Progenitor cell of endocrine pancreas (in vitro differentiated cells): ENCODE measurements around the gene AADACL3. TPM values are rescaled to one million over a fixed set of nuclear protein-coding genes. Genes with fewer than 3 reads are reported as not detected.
"Not testable (repeated sequence)": the region's sequence is repeated elsewhere in the genome, so short reads cannot be mapped to it uniquely, and the experiment has no call there.

Experiments used
- DNase-seq: peaks from one replicate; pipeline ENCODE4 v3.0.0; 2021; ENCODE audit warnings: low spot score; ENCODE audit not compliant: unreplicated experiment
- H3K27ac Mint-ChIP-seq: 2 replicates; pipeline ENCODE4 v1.8.0; 2021; ENCODE audit warnings: mild to moderate bottlenecking, moderate library complexity, mixed read lengths
- H3K27me3 Mint-ChIP-seq: 2 replicates; pipeline ENCODE4 v1.8.0; 2021; ENCODE audit warnings: mixed read lengths
- H3K36me3 Mint-ChIP-seq: 2 replicates; pipeline ENCODE4 v1.8.0; 2022; ENCODE audit warnings: mixed read lengths; ENCODE audit not compliant: insufficient read depth
- H3K4me1 Mint-ChIP-seq: 2 replicates; pipeline ENCODE4 v1.8.0; 2021; ENCODE audit warnings: low read depth, mixed read lengths
- H3K4me3 Mint-ChIP-seq: 2 replicates; pipeline ENCODE4 v1.8.0; 2021; ENCODE audit warnings: low read depth, mild to moderate bottlenecking, moderate library complexity, mixed read lengths
- H3K9me3 Mint-ChIP-seq: 2 replicates; pipeline ENCODE4 v1.8.0; 2021; ENCODE audit warnings: low read depth, mixed read lengths
- total RNA-seq: library from RNA; stranded (reverse); gene quantifications from 2 replicates; pipeline ENCODE4 v1.2.1, GENCODE V29; 2021
- TF ChIP-seq, protein P1 (sequence below): fragments of 200-600 bp; sonication (generic); IDR thresholded peaks from one replicate; pipeline ENCODE4 v1.5.0; 2021; ENCODE audit warnings: antibody characterized with exemption, mild to moderate bottlenecking; ENCODE audit not compliant: unreplicated experiment

AADACL3 gene
- total RNA-seq, 1 donor from 2014 or later: not detected

DNA sequence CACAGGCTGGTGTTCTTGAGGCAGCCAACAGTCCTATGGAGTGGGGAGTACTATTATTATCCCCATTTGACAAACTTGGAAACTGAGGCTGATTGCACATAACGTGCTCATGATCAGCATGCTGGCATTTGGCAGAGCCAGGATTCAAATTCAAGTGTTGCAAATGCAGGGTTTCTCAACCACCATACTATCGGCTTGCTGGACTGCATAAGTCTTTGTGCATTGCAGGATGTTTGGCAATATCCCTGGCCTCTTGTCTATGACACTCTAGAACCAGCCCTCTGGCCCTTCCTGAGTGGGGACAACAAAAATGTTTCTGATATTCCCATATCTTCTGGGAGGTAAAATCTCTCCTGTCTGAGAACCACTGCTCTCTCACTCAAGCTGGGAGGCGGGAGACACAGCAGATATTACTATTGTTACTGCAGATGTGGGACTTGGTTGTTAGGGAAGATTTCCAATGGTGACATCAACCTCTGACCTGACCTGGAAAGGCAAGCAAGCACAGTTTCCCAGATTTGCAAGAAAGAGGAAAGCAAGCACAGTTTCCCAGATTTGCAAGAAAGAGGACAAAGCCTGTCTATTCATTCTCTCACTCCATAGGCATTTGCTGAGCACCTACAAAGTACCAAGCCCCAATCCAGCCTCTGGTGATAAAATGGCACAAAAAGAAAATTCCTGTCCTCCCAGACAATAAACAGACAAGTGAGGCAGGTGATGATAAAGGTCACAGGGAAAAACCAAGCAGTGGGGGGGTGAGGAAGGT lies 1.0 kb upstream of the AADACL3 start:
- Mint-ChIP-seq H3K4me1 (peaks cover 3% of the 10 kb centered on the region), H3K4me3 (no peak overlapping the region), H3K27ac (no peak overlapping the region), H3K27me3 (no peaks in the 10 kb centered on the region), H3K36me3 (no peaks in the 10 kb centered on the region), H3K9me3 (no peaks in the 10 kb centered on the region)
- no peak for DNase-seq
- TF ChIP-seq, protein P1, sequence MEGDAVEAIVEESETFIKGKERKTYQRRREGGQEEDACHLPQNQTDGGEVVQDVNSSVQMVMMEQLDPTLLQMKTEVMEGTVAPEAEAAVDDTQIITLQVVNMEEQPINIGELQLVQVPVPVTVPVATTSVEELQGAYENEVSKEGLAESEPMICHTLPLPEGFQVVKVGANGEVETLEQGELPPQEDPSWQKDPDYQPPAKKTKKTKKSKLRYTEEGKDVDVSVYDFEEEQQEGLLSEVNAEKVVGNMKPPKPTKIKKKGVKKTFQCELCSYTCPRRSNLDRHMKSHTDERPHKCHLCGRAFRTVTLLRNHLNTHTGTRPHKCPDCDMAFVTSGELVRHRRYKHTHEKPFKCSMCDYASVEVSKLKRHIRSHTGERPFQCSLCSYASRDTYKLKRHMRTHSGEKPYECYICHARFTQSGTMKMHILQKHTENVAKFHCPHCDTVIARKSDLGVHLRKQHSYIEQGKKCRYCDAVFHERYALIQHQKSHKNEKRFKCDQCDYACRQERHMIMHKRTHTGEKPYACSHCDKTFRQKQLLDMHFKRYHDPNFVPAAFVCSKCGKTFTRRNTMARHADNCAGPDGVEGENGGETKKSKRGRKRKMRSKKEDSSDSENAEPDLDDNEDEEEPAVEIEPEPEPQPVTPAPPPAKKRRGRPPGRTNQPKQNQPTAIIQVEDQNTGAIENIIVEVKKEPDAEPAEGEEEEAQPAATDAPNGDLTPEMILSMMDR: no peak

DNA sequence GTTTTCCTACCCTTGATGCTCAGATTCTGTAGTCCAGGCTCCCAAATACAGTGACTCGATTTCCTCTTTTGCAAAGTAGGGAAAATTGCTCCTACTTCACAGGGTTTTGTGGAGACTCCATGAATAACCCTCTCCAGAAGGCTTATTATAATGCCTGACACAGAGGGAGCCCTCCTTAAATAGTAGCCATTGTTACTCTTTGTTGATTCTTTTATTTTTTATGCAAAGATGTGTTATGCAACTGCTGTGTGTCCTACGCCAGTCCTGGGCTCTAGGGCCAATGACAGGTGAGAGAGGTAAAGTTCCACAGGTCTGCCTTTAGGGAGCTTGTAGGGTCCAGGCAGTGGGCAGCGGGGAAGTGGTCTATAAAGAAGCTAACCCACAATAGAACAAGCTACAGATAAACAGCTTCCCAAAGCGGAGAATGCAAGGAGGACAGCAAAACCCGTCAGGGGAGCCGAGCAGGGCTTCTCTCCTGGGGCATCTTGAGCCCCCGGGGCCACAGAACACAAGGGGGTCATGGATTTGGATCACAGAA lies 1.5 kb downstream of the AADACL3 start:
- H3K9me3 Mint-ChIP-seq: no peaks in the 10 kb centered on the region
- H3K4me3 Mint-ChIP-seq: no peak overlapping the region
- H3K4me1 Mint-ChIP-seq: peaks cover 3% of the 10 kb centered on the region
- no peaks in the 10 kb centered on the region for H3K27me3 Mint-ChIP-seq
- H3K27ac Mint-ChIP-seq: peak overlapping the region; percentile 33
- H3K36me3 Mint-ChIP-seq: no peaks in the 10 kb centered on the region
- DNase-seq: no peak
- TF ChIP-seq, protein P1: no peak

DNA sequence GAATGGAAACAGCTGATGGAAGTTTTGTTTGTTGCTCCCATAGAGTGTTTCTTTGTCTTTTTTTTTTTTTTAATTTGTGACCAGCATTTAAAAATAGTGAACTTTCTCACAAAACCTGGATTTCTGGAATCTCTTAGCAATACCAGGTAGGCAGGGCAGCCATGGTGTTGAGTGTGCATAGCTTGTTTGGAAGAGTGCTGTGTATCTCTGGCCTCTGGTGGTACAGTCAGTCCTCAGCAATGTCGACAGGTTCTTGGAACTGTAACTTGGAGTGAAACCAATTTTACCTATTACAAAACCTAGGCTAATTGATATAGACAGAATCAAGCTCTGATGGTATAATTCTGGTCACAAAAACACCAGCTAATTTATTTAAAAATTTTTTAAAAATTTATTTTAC lies 6.7 kb downstream of the AADACL3 start:
- Mint-ChIP-seq H3K27me3 (peaks cover 5% of the 10 kb centered on the region), H3K9me3 (no peaks in the 10 kb centered on the region), H3K27ac (no peak overlapping the region), H3K4me1 (no peaks in the 10 kb centered on the region), H3K36me3 (no peaks in the 10 kb centered on the region), H3K4me3 (no peak overlapping the region)
- TF ChIP-seq, protein P1: no peak
- no peak for DNase-seq

DNA sequence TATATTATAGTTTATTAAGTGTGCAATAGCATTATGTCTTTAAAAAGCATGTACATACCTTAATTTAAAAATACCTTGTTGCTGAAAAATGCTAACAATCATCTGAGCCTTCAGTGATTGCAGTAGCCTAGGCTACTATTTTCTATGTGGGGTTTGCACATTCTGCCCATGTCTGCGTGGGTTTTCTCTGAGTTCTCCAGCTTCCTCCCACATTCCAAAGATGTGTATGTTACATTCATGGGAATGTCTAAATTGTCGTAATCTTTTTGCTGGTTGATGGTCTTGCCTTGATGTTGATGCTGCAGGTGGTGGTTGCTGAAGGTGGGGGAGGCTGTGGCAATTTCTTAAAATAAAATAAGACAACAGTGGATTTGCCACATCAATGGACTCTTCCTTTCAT lies 12.5 kb downstream of the AADACL3 start:
- no peak for DNase-seq
- Mint-ChIP-seq H3K4me3 (no peak overlapping the region), H3K9me3 (peaks cover 13% of the 10 kb centered on the region), H3K36me3 (no peaks in the 10 kb centered on the region), H3K27me3 (peaks cover 14% of the 10 kb centered on the region), H3K4me1 (no peaks in the 10 kb centered on the region), H3K27ac (no peak overlapping the region)
- TF ChIP-seq, protein P1: no peak

DNA sequence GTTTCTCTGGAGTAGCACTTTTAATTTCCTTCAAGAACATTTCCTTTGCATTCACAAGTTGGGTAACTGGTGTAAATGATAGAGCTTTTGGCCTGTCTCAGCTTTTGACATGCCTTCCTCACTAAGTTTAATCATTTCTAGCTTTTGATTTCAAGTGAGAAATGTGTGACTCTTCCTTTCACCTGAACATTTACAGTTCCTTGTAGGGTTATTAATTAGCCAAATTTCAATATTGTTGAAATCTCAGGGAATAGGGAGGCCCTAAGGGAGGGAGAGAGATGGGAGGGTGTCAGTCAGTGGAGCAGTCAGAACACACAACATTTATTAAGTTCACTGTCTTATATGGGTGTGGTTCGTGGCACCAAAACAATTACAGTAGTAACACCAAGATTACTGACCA lies 14.2 kb downstream of the AADACL3 start:
- H3K36me3 Mint-ChIP-seq: no peaks in the 10 kb centered on the region
- H3K27me3 Mint-ChIP-seq: peaks cover 17% of the 10 kb centered on the region
- no peak for DNase-seq
- peaks cover 13% of the 10 kb centered on the region for H3K9me3 Mint-ChIP-seq
- no peaks in the 10 kb centered on the region for H3K4me1 Mint-ChIP-seq
- TF ChIP-seq, protein P1: no peak
- H3K4me3 Mint-ChIP-seq: no peak overlapping the region
- H3K27ac Mint-ChIP-seq: no peak overlapping the region

DNA sequence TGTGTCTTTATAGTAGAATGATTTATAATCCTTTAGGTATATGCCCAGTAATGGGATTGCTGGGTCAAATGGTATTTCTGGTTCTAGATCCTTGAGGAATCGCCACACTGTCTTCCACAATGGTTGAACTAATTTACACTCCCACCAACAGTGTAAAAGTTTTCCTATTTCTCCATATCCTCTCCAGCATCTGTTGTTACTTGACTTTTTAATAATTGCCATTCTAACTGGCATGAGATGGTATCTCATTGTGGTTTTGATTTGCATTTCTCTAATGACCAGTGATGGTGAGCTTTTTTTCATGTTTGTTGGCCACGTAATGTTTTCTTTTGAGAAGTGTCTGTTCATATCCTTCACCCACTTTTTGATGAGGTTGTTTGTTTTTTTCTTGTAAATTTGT lies 15.2 kb downstream of the AADACL3 start:
- H3K27ac Mint-ChIP-seq, H3K4me3 Mint-ChIP-seq: not testable (repeated sequence)

More for the DNA sequence above, 15.2 kb downstream of the AADACL3 start:
- H3K9me3 Mint-ChIP-seq: peaks cover 13% of the 10 kb centered on the region
- not testable (repeated sequence) for DNase-seq, H3K4me1 Mint-ChIP-seq, H3K36me3 Mint-ChIP-seq
- H3K27me3 Mint-ChIP-seq: peaks cover 17% of the 10 kb centered on the region
